Right lobe of liver (tissue), 4 donors: ENCODE measurements around the gene PAK3.

Experiments
- POLR2A ChIP-seq: fragments of 450-650 bp; IDR thresholded peaks from one replicate; pipeline ENCODE4 v1.6.1; 2017; ENCODE audit warnings: antibody characterized with exemption, mild to moderate bottlenecking
- TF ChIP-seq, protein P1 (sequence below), 4 donors: fragments of 200-600 bp in 3 of 4; fragments of 450-650 bp in 1 of 4; IDR thresholded peaks; one replicate each; pipeline versions ENCODE4 v1.5.1 to v1.8.0; 2016 to 2022; ENCODE audit warnings: antibody characterized with exemption in 4 of 4, mild to moderate bottlenecking in 2 of 4
- donor health status: DM: no; HTN: no; CAD: no.
- donor health status: DM: no; HTN: no; CAD: no.
- donor health status: DM: no; HTN: yes; CAD: no.

DNA sequence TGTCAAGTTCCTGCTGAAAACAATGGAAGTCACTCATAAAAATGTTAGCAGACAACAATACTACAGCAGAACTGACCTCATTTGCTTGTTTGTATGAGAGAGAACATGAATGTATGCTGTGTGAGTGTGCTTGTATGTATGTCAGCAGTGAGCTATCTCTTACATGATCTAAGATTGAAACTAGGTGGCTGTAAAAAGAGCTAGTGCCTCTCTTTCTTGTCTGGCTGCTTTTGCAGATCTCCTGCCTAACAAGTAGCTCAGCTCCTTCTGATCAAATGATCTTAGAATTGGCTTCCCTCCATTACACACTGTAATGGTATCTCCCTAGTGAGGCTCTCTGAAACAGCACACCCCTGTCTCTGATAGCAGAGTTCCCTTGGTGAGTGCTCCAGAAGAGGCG is 20.7 kb downstream of the PAK3 start:
- TF ChIP-seq, protein P1, sequence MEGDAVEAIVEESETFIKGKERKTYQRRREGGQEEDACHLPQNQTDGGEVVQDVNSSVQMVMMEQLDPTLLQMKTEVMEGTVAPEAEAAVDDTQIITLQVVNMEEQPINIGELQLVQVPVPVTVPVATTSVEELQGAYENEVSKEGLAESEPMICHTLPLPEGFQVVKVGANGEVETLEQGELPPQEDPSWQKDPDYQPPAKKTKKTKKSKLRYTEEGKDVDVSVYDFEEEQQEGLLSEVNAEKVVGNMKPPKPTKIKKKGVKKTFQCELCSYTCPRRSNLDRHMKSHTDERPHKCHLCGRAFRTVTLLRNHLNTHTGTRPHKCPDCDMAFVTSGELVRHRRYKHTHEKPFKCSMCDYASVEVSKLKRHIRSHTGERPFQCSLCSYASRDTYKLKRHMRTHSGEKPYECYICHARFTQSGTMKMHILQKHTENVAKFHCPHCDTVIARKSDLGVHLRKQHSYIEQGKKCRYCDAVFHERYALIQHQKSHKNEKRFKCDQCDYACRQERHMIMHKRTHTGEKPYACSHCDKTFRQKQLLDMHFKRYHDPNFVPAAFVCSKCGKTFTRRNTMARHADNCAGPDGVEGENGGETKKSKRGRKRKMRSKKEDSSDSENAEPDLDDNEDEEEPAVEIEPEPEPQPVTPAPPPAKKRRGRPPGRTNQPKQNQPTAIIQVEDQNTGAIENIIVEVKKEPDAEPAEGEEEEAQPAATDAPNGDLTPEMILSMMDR (IDR thresholded peaks at IDR 0.05), result no peak
- no peak for TF ChIP-seq POLR2A
